Suprapubic skin (tissue), 3 donors: Measurements from ENCODE around the gene LGALS14.

Experiments
- POLR2A ChIP-seq, 2 donors: fragments of 450-650 bp; IDR thresholded peaks; one replicate each; pipeline ENCODE4 v1.6.1; 2017; ENCODE audit warnings: antibody characterized with exemption in 2 of 2, mild to moderate bottlenecking in 2 of 2, moderate library complexity in 2 of 2
- TF ChIP-seq, protein P1 (sequence below), 2 donors: fragments of 200-600 bp in 1 of 2; fragments of 450-650 bp in 1 of 2; sonication (generic) in 1 of 2; IDR thresholded peaks; one replicate each; pipeline ENCODE4 v1.5.1; 2016 to 2019; ENCODE audit warnings: antibody characterized with exemption in 2 of 2, mild to moderate bottlenecking in 1 of 2, moderate library complexity in 1 of 2

- TF ChIP-seq, protein P1, sequence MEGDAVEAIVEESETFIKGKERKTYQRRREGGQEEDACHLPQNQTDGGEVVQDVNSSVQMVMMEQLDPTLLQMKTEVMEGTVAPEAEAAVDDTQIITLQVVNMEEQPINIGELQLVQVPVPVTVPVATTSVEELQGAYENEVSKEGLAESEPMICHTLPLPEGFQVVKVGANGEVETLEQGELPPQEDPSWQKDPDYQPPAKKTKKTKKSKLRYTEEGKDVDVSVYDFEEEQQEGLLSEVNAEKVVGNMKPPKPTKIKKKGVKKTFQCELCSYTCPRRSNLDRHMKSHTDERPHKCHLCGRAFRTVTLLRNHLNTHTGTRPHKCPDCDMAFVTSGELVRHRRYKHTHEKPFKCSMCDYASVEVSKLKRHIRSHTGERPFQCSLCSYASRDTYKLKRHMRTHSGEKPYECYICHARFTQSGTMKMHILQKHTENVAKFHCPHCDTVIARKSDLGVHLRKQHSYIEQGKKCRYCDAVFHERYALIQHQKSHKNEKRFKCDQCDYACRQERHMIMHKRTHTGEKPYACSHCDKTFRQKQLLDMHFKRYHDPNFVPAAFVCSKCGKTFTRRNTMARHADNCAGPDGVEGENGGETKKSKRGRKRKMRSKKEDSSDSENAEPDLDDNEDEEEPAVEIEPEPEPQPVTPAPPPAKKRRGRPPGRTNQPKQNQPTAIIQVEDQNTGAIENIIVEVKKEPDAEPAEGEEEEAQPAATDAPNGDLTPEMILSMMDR (IDR thresholded peaks at IDR 0.05), result no peak
- TF ChIP-seq POLR2A (IDR thresholded peaks at IDR 0.05), result no peak
Observed at GRCh38 chr19:39749981-39750380, 45.7 kb downstream of the LGALS14 start.
